ENCODE results near the gene CACUL1.

GRCh38 chr10:118790058-118790457 is 35.3 kb upstream of the CACUL1 start:
- TF ChIP-seq CTCF (IDR thresholded peaks at IDR 0.05; ENCODE audit: low read depth, low read length, poor library complexity, severe bottlenecking) (no peak), EZH2phosphoT487 (IDR thresholded peaks at IDR 0.05; ENCODE audit: borderline replicate concordance, low read length) (no peak)
